Smooth muscle cell (in vitro differentiated cells): ENCODE data around the gene ERGIC1. TPM values are rescaled to one million over a fixed set of nuclear protein-coding genes. Genes with fewer than 3 reads are reported as not detected.
"Not testable (repeated sequence)": the region's sequence is repeated elsewhere in the genome, so short reads cannot be mapped to it uniquely, and the experiment has no call there.

Experiments
- DNase-seq: peaks from one replicate; lab custom pipeline; 2025; ENCODE audit not compliant: unreplicated experiment; lab: John Stamatoyannopoulos, UW
- H2AFZ ChIP-seq: fragments of 200-600 bp; sonication (generic); 2 replicates; pipeline ENCODE4 v1.6.0; 2016; ENCODE audit warnings: antibody characterized with exemption, low read depth, mild to moderate bottlenecking
- H3F3A ChIP-seq: fragments of 200-600 bp; sonication (generic); 2 replicates; pipeline ENCODE4 v1.6.0; 2017; ENCODE audit warnings: antibody characterized with exemption, low read depth
- H3K27ac ChIP-seq: fragments of 200-600 bp; sonication (generic); 2 replicates; pipeline ENCODE4 v1.5.1; 2016; ENCODE audit warnings: low read depth, mild to moderate bottlenecking
- H3K27me3 ChIP-seq: fragments of 200-600 bp; sonication (generic); 2 replicates; pipeline ENCODE4 v1.6.1; 2016; ENCODE audit warnings: low read depth, mild to moderate bottlenecking
- H3K36me3 ChIP-seq: fragments of 200-600 bp; sonication (generic); 2 replicates; pipeline ENCODE4 v1.5.1; 2016; ENCODE audit warnings: low read depth
- H3K4me1 ChIP-seq: fragments of 200-600 bp; sonication (generic); 2 replicates; pipeline ENCODE4 v1.5.1; 2016; ENCODE audit warnings: low read depth
- H3K4me2 ChIP-seq: fragments of 200-600 bp; sonication (generic); 2 replicates; pipeline ENCODE4 v1.6.0; 2016; ENCODE audit warnings: mild to moderate bottlenecking
- H3K4me3 ChIP-seq: fragments of 200-600 bp; sonication (generic); 2 replicates; pipeline ENCODE4 v1.5.1; 2016; ENCODE audit warnings: mild to moderate bottlenecking
- H3K79me2 ChIP-seq: fragments of 200-600 bp; sonication (generic); 2 replicates; pipeline ENCODE4 v1.6.0; 2016; ENCODE audit warnings: low read depth, mild to moderate bottlenecking
- H3K9ac ChIP-seq: fragments of 200-600 bp; sonication (generic); 2 replicates; pipeline ENCODE4 v1.6.0; 2016; ENCODE audit warnings: low read depth
- H3K9me3 ChIP-seq: fragments of 200-600 bp; sonication (generic); replicated peaks from 2 replicates; pipeline ENCODE4 v1.5.1; 2016; ENCODE audit warnings: low read depth
- H4K20me1 ChIP-seq: fragments of 200-600 bp; sonication (generic); 2 replicates; pipeline ENCODE4 v1.6.0; 2016; ENCODE audit warnings: low read depth
- WGBS: methylation state at CpG from one replicate; pipeline ENCODE4 v1.1.7; 2016; ENCODE audit warnings: low lambda C conversion rate; 5-methylcytosine and 5-hydroxymethylcytosine counted together
- polyA plus RNA-seq: library from polyadenylated mRNA; unstranded; fragments of >200 nt; fragmentation: Nextera tagmentation; extraction: Ambion mirVana; gene quantifications from 2 replicates; pipeline ENCODE4 v1.2.1, GENCODE V29; 2016
- total RNA-seq: library from RNA; depleted of rRNA; stranded (reverse); fragments of >200 nt; gene quantifications from 2 replicates; pipeline ENCODE4 v1.2.3, GENCODE V29; 2014
- TF ChIP-seq, protein P1 (sequence below): fragments of 200-600 bp; sonication (generic); IDR thresholded peaks from 2 replicates; pipeline ENCODE4 v1.5.1; 2017; ENCODE audit warnings: borderline replicate concordance, mild to moderate bottlenecking, antibody characterized with exemption; ENCODE audit not compliant: insufficient read depth, poor library complexity, severe bottlenecking

Gene ERGIC1
- total and polyA plus RNA-seq, 2 experiments from 2014 or later: 38.2 to 140 TPM

DNA sequence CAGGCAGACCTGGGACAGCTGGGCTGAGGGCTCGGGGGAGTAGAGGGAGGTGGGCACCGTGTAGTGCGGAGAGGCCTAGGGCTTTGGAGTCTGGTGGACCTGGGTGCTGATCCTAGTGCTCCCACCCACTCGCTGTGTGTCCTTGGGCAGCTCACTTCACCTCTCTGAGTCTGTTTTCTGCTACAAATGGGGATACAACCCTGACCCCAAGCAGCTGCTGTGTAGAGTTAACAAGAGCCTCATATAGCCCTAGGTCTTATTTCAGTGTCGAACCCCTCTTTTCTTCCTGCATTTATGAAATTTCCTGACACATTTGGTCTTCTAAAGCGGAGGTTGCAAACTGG lies 16.4 kb downstream of the ERGIC1 start:
- Histone ChIP-seq H2AFZ (no peak overlapping the region), H3K4me2 (no peak overlapping the region), H3K27ac (no peak overlapping the region), H3K4me1 (no peaks in the 10 kb centered on the region), H3K79me2 (peaks cover 86% of the 10 kb centered on the region), H3K4me3 (no peak overlapping the region), H4K20me1 (peaks cover 76% of the 10 kb centered on the region), H3K9me3 (no peaks in the 10 kb centered on the region), H3F3A (no peaks in the 10 kb centered on the region), H3K36me3 (no peaks in the 10 kb centered on the region), H3K27me3 (no peaks in the 10 kb centered on the region), H3K9ac (no peak overlapping the region)
- TF ChIP-seq, protein P1, sequence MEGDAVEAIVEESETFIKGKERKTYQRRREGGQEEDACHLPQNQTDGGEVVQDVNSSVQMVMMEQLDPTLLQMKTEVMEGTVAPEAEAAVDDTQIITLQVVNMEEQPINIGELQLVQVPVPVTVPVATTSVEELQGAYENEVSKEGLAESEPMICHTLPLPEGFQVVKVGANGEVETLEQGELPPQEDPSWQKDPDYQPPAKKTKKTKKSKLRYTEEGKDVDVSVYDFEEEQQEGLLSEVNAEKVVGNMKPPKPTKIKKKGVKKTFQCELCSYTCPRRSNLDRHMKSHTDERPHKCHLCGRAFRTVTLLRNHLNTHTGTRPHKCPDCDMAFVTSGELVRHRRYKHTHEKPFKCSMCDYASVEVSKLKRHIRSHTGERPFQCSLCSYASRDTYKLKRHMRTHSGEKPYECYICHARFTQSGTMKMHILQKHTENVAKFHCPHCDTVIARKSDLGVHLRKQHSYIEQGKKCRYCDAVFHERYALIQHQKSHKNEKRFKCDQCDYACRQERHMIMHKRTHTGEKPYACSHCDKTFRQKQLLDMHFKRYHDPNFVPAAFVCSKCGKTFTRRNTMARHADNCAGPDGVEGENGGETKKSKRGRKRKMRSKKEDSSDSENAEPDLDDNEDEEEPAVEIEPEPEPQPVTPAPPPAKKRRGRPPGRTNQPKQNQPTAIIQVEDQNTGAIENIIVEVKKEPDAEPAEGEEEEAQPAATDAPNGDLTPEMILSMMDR: no peak
- no peak for DNase-seq
- 95% methylated on average over 6 of the region's 6 CpGs for WGBS

DNA sequence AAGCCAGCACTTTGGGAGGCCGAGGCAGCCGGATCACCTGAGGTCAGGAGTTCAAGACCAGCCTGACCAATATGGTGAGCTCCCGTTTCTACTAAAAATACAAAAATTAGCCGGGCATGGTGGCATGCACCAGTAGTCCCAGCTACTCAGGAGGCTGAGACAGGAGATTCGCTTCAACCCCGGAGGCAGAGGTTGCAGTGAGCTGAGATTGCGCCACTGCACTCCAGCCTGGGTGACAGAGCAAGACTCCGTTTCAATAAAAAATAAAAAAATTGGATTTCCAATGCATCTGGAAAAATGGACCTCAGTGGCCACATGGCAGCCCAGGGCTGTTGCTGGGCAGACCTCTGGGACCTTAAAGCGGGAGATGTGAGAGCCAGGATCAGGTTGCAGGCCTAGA lies 17.2 kb downstream of the ERGIC1 start:
- H3K79me2 ChIP-seq: peaks cover 84% of the 10 kb centered on the region
- WGBS: 96% methylated on average over 9 of the region's 9 CpGs
- DNase-seq, H3K27me3 ChIP-seq, H3K27ac ChIP-seq, H3K4me3 ChIP-seq, H3K4me1 ChIP-seq, H3K4me2 ChIP-seq, H3F3A ChIP-seq, H2AFZ ChIP-seq, H3K36me3 ChIP-seq, H3K9ac ChIP-seq, H3K9me3 ChIP-seq: not testable (repeated sequence)
- peaks cover 68% of the 10 kb centered on the region for H4K20me1 ChIP-seq

DNA sequence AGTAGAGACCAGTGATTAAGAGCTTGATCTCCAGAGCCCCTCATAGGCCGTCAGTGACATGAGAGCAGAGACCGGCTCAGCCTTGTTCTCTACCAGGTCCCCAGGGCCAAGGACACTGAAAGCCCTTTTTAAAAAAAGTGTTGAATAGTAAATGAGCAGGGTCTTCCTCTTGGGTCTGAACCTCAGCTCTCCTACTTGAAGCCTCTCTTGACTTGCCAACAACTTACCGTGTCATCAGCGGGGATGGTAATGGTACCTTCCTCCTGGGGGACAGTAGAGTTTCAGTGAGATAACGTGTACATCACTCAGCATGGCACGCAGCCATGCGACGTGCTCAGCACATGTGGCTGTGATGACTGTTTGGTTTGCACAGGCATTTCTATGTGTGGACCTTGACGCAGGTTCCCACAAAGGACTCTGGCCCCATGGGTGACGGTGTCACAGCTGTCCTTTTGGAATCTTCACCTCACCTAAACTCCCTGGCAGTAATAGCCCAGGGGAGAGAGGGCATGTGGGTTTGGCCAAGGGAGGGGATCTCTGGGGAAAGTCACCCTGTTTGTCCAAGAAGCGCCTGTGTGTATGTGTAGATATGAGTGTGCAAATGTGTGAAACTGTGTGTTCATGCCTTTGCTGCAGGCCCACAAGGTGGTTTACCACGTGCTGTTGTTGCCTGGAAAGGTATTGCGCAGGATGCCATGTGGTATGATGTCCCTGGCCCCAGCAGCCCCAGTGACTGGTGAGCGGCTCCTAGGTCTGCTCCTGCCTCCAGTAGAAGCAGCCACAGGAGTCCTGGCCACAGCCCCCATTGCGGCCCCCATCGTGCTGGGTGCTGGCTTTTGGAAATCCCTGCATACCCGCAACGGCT lies 18.7 kb downstream of the ERGIC1 start:
- Histone ChIP-seq H3F3A (no peaks in the 10 kb centered on the region), H3K36me3 (no peaks in the 10 kb centered on the region), H4K20me1 (peaks cover 57% of the 10 kb centered on the region), H3K4me1 (no peaks in the 10 kb centered on the region), H3K9ac (no peak overlapping the region), H3K79me2 (peaks cover 82% of the 10 kb centered on the region), H3K4me2 (no peak overlapping the region), H2AFZ (no peak overlapping the region), H3K27me3 (no peaks in the 10 kb centered on the region), H3K9me3 (no peaks in the 10 kb centered on the region), H3K4me3 (no peak overlapping the region), H3K27ac (peak overlapping the region; percentile 15)
- no peak for DNase-seq
- WGBS: 96% methylated on average over 18 of the region's 18 CpGs
- TF ChIP-seq, protein P1: no peak

DNA sequence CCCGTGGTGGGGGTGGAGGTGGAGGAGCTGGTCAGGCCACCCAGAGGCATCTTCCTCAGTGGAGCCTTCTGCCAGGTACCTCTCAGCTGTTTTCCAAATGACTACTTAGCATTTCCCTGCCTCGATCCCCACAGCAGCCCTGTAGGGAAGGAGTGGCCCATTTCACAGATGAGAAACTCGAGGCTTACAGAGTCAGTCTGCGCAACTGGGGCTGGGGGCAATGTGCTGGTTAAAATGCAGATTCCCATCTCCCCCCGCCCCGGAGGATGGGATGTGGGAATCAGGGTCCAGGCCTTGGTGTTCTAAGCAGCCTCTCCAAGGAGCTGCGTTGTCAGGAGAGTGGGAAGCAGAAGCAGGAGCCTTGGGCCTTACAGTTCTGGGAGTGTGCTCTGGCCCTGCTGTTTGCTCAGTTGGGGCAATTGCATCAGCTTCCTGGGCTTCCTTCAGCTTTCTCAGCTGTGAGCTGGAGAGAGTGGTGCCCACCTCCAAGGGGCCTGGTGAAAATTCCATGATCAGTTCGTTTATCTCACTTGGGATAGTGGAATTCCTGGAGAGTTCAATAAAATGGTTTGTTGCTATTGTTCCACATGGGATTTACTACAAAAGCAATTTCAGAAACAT lies 19.4 kb downstream of the ERGIC1 start:
- TF ChIP-seq, protein P1: no peak
- no peaks in the 10 kb centered on the region for H3K36me3 ChIP-seq
- no peak for DNase-seq
- H3K9ac ChIP-seq: no peak overlapping the region
- no peaks in the 10 kb centered on the region for H3K4me1 ChIP-seq
- H3K27me3 ChIP-seq: no peaks in the 10 kb centered on the region
- no peak overlapping the region for H3K4me3 ChIP-seq
- no peaks in the 10 kb centered on the region for H3F3A ChIP-seq
- H3K4me2 ChIP-seq: no peak overlapping the region
- H2AFZ ChIP-seq: no peak overlapping the region
- H3K27ac ChIP-seq: peak overlapping the region; percentile 15
- H3K79me2 ChIP-seq: peaks cover 81% of the 10 kb centered on the region
- 84% methylated on average over 8 of the region's 8 CpGs for WGBS
- no peaks in the 10 kb centered on the region for H3K9me3 ChIP-seq
- peaks cover 57% of the 10 kb centered on the region for H4K20me1 ChIP-seq
